ENCODE data around the gene PPP1R1B. TPM values are rescaled to one million over a fixed set of nuclear protein-coding genes. Genes with fewer than 3 reads are reported as not detected.
"Not testable (repeated sequence)": the region's sequence is repeated elsewhere in the genome, so short reads cannot be mapped to it uniquely, and the experiment has no call there.

The PPP1R1B gene
- total and polyA plus RNA-seq, 7 donors: 4.2 to 280 (median 12.1) TPM

DNA sequence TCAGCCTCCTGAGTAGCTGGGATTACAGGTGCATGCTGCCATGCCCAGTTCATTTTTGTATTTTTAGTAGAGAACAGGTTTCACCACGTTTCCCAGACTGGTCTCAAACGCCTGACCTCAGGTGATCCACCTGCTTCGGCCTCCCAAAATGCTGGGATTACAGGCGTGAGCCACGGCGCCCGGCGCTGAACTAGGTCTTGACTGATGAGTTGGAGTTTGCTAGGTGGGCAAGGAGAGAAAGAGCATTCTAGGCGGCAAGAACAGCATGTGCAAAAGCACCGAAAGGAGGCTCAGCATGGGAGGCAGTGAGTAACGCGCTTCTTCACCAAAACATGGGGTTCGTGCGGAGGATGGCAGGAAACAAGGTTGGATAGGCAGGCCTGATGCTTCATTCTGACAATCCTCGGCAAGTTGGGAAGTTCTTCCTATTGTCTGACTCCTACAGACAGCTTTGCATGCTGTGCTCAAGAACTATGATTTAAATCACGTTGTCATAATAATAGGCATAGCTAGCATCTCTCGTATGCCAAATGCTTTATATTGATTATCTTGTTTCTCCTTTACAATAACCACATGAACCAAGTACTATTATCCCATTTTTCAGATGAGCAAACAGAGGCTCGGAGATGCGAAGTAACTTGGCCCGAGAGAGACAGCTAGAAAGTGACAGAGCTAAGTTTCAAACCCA lies 45.5 kb upstream of the PPP1R1B start:
- no peak for DNase-seq
- Histone ChIP-seq H3K27me3 (no peaks in the 10 kb centered on the region), H3K4me1 (no peaks in the 10 kb centered on the region), H3K4me3 (no peak overlapping the region), H3K9me3 (no peaks in the 10 kb centered on the region), H3K36me3 (no peaks in the 10 kb centered on the region), H3K27ac (no peak overlapping the region)
- TF ChIP-seq POLR2AphosphoS5 (IDR thresholded peaks at IDR 0.05) (no peak), POLR2A (IDR thresholded peaks at IDR 0.05) (no peak), EP300 (IDR thresholded peaks at IDR 0.05) (no peak)
- TF ChIP-seq, protein P1, sequence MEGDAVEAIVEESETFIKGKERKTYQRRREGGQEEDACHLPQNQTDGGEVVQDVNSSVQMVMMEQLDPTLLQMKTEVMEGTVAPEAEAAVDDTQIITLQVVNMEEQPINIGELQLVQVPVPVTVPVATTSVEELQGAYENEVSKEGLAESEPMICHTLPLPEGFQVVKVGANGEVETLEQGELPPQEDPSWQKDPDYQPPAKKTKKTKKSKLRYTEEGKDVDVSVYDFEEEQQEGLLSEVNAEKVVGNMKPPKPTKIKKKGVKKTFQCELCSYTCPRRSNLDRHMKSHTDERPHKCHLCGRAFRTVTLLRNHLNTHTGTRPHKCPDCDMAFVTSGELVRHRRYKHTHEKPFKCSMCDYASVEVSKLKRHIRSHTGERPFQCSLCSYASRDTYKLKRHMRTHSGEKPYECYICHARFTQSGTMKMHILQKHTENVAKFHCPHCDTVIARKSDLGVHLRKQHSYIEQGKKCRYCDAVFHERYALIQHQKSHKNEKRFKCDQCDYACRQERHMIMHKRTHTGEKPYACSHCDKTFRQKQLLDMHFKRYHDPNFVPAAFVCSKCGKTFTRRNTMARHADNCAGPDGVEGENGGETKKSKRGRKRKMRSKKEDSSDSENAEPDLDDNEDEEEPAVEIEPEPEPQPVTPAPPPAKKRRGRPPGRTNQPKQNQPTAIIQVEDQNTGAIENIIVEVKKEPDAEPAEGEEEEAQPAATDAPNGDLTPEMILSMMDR (IDR thresholded peaks at IDR 0.05): no peak
- intact Hi-C loops (cut with DNase I): no loop called here
- 89 to 92% methylated on average over 20 of the region's 20 CpGs for WGBS, 2 donors

DNA sequence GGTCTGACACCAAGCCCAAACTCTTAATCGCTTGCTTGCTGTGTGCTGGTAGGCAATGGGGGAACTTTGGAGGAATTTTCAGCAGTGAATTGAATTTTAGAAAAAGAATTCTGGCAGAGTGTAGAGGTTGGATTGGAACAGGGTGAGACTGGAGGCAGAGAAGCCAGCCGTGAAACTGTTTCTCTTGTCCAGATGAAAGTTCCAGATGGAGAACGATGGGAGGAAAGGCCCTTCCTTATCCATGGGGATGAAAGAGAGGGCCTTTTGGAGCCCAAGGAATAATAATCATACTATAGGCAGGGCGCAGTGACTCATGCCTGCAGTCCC lies 45.0 kb upstream of the PPP1R1B start:
- DNase-seq: no peak
- Histone ChIP-seq H3K4me3 (no peak overlapping the region), H3K9me3 (no peaks in the 10 kb centered on the region), H3K36me3 (no peaks in the 10 kb centered on the region), H3K4me1 (no peaks in the 10 kb centered on the region), H3K27ac (no peak overlapping the region), H3K27me3 (no peaks in the 10 kb centered on the region)
- intact Hi-C loops (cut with DNase I): no loop called here
- 88 to 90% methylated on average over 4 of the region's 4 CpGs for WGBS, 2 donors
- TF ChIP-seq, protein P1 (IDR thresholded peaks at IDR 0.05): no peak
- TF ChIP-seq POLR2AphosphoS5 (IDR thresholded peaks at IDR 0.05) (no peak), EP300 (IDR thresholded peaks at IDR 0.05) (no peak), POLR2A (IDR thresholded peaks at IDR 0.05) (no peak)

DNA sequence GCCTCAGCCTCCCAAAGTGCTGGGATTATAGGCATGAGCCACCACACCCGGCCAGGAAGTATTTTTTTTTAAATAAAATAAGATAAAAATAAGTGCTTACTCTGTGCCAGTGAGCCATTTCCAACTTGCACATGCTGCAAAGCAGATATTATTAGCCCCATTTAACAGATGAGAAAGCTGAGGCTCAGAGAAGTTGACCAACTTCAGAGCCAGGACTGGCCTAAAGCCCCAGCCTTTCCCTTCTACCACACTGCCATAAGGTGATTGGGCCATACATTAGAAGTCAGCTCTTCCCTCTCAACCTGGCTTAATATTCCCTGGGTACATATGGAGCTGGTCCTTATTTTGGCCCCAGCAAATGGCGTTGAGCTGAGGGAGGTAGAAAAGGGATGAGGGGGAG lies 44.1 kb upstream of the PPP1R1B start:
- Histone ChIP-seq H3K36me3 (no peaks in the 10 kb centered on the region), H3K27me3 (peaks cover 0 to 6% (median 0%) of the 10 kb centered on the region in 3 donors), H3K4me3 (no peak overlapping the region), H3K9me3 (no peaks in the 10 kb centered on the region), H3K4me1 (no peaks in the 10 kb centered on the region), H3K27ac (no peak overlapping the region)
- intact Hi-C loops (cut with DNase I): no loop called here
- 34 to 54% methylated on average over 2 of the region's 2 CpGs for WGBS, 2 donors
- no peak for DNase-seq
- TF ChIP-seq POLR2AphosphoS5 (IDR thresholded peaks at IDR 0.05) (no peak), POLR2A (IDR thresholded peaks at IDR 0.05) (no peak), EP300 (IDR thresholded peaks at IDR 0.05) (no peak)
- TF ChIP-seq, protein P1 (IDR thresholded peaks at IDR 0.05): no peak

DNA sequence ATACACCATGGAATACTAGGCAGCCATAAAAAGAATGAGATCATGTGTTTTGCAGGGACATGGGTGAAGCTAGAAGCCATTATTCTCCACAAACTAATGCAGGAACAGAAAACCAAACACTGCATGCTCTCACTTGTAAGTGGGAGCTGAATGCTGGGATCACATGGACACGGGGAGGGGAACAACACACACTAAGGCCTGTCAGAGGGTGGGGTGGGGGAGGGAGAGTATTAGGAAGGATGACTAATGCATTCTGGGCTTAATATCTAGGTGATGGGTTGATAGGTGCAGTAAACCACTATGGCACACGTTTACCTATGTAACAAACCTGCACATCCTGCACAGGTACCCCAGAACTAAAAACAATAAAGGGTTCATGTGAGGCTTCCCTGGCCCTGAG lies 36.6 kb upstream of the PPP1R1B start:
- H3K9me3 ChIP-seq; DNase-seq; H3K27ac ChIP-seq; intact Hi-C loops (cut with DNase I); H3K4me3 ChIP-seq; H3K4me1 ChIP-seq; H3K36me3 ChIP-seq: not testable (repeated sequence)
- peaks cover 0 to 44% (median 6%) of the 10 kb centered on the region in 3 donors for H3K27me3 ChIP-seq
- WGBS, 2 donors: 49 to 65% methylated on average over 2 of the region's 2 CpGs

DNA sequence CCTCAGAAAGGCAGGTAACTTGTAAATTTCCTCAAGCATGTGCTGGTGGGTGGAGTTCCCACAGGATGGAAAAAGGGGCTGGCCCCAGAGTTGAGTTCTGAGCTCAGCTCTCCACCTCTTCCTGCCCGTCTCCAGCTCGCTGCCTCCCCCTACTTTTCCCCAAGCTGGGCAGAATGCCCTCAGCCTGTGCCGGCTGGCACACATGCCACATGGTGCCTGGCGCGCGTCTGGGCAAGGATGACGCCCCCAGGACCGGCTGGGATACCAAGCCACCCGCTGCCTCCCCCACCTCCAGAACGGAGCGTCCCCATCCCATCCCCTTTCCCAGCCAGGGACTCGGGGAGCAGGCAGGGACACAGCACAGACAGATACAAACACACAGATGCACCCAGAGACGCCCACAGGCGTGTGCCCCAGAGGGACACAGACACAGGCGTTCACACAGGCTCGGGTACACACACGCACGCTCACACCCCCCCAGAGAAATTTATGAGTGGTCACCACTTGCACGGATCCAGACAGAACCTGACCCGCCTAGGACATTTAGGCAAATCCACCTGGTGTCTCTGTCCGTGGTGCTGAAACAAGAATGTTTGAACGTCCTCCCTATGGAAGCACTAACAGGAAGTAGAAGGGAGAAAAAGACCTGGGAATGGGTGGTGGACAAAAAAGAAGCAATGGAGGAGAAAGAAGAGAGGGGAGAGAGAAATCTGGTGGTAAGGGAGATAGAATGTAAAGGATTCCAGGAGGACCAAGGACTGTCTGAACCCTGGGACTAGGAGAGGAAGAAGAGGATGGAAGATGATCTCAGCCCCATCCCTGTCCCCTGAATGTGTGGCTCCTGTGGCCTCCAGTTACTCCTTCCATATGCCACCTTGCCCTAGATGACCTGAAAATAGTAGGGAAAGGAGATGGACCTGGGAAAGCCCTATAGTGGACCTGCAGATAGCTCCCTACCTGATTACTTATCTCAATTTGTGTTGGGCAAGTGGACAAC lies 34.5 kb upstream of the PPP1R1B start:
- intact Hi-C loops (cut with DNase I): no loop called here
- DNase-seq: no peak
- TF ChIP-seq EP300 (IDR thresholded peaks at IDR 0.05): no peak
- TF ChIP-seq POLR2AphosphoS5 (IDR thresholded peaks at IDR 0.05): no peak
- no peak for TF ChIP-seq POLR2A (IDR thresholded peaks at IDR 0.05)
- TF ChIP-seq, protein P1 (IDR thresholded peaks at IDR 0.05): no peak
- Histone ChIP-seq H3K9me3 (no peaks in the 10 kb centered on the region), H3K27me3 (peaks cover 10 to 63% (median 27%) of the 10 kb centered on the region in 3 donors), H3K4me1 (no peaks in the 10 kb centered on the region), H3K4me3 (no peak overlapping the region), H3K36me3 (no peaks in the 10 kb centered on the region), H3K27ac (no peak overlapping the region)
- 5 to 6% methylated on average over 22 of the region's 22 CpGs for WGBS, 2 donors

Data from sigmoid colon (tissue), 7 donors.